Body of pancreas (tissue), 4 donors: Measurements from ENCODE around the gene LYG1. TPM values are rescaled to one million over a fixed set of nuclear protein-coding genes. Genes with fewer than 3 reads are reported as not detected.
A peak's percentile ranks its signal among the peaks of the same experiment; 100 is the strongest.
"Not testable (repeated sequence)": the region's sequence is repeated elsewhere in the genome, so short reads cannot be mapped to it uniquely, and the experiment has no call there.

Experiments
- ATAC-seq: fragments of 150-250 bp; one replicate; pipeline ENCODE4 v1.9.1; 2016
- DNase-seq, 4 donors: peaks; one replicate each; pipeline ENCODE4 v3.0.0-alpha.2; 2019
- H3K27ac ChIP-seq, 4 donors: fragments of 200-600 bp; sonication (generic); 1 replicate in 3 of 4; 2 replicates in 1 of 4; pipeline versions ENCODE4 v1.5.1 to v1.6.1; 2016 to 2019; ENCODE audit warnings: mild to moderate bottlenecking in 1 of 4, mixed read lengths in 1 of 4, moderate library complexity in 1 of 4
- H3K27me3 ChIP-seq, 2 donors: fragments of 200-600 bp; sonication (generic); one replicate each; pipeline ENCODE4 v1.6.0; 2016; ENCODE audit warnings: mild to moderate bottlenecking in 1 of 2
- H3K36me3 ChIP-seq, 2 donors: fragments of 200-600 bp; sonication (generic); replicated peaks in 1 of 2; 2 replicates each; pipeline ENCODE4 v1.5.1; 2016; ENCODE audit warnings: low read depth in 2 of 2; ENCODE audit not compliant: insufficient read depth in 1 of 2
- H3K4me1 ChIP-seq: fragments of 200-600 bp; sonication (generic); one replicate; pipeline ENCODE4 v1.6.0; 2016
- H3K4me3 ChIP-seq, 2 donors: fragments of 200-600 bp; sonication (generic); 1 replicate in 1 of 2; 2 replicates in 1 of 2; pipeline ENCODE4 v1.5.1; 2016 to 2019
- H3K9me3 ChIP-seq, 3 donors: fragments of 200-600 bp; sonication (generic); 1 replicate in 2 of 3; 2 replicates in 1 of 3; pipeline ENCODE4 v1.5.1; 2016
- CTCF ChIP-seq, 7 experiments: fragments of 450-650 bp in 4 of 7; fragments of 200-600 bp in 3 of 7; sonication (generic) in 3 of 7; IDR thresholded peaks; one replicate each; pipeline ENCODE4 v1.5.1; 2016 to 2019; ENCODE audit warnings: antibody characterized with exemption in 7 of 7
- POLR2A ChIP-seq, 3 donors: fragments of 450-650 bp; IDR thresholded peaks; one replicate each; pipeline ENCODE4 v1.6.1; 2016; ENCODE audit warnings: antibody characterized with exemption in 3 of 3, mild to moderate bottlenecking in 2 of 3
- WGBS, 2 donors: methylation state at CpG; one replicate each; pipeline ENCODE4 v1.1.5; 2017; 5-methylcytosine and 5-hydroxymethylcytosine counted together
- intact Hi-C: fragments of 100-400 bp; cut with DNase I; formaldehyde crosslinking; loops from one replicate; pipeline ENCODE4 v1.15.1; 2023
- total RNA-seq, 2 donors: library from RNA; depleted of rRNA; stranded (reverse); fragments of >200 nt; gene quantifications; one replicate each; pipeline ENCODE4 v1.1.0, GENCODE V29; 2016

LYG1 gene
- total RNA-seq, 2 donors from 2014 or later = 1.6 TPM; not detected in 1

GRCh38 chr2:99335911-99336803 lies 35.2 kb upstream of the LYG1 start, which contains the start of gene TXNDC9:
Gene TXNDC9, minus strand, starts transcription at chr2:99336333. Its CDS starts 3,123 bp downstream, at chr2:99333210.
- WGBS, 2 donors = 0 to 1% methylated on average over 28 to 51 of the region's 60 CpGs
- intact Hi-C loops = no loop called here
- H3K4me1 ChIP-seq = peaks cover 41% of the 10 kb centered on the region

GRCh38 chr2:99325384-99325783 lies 24.4 kb upstream of the LYG1 start:
- TF ChIP-seq CTCF (IDR thresholded peaks at IDR 0.05) (no peak), POLR2A (IDR thresholded peaks at IDR 0.05) (no peak)
- 82 to 91% methylated on average over 5 of the region's 5 CpGs for WGBS, 2 donors
- no peak overlapping the region for H3K27ac ChIP-seq
- DNase-seq = no peak
- H3K4me3 ChIP-seq = no peak overlapping the region
- intact Hi-C loops = no loop called here
- H3K9me3 ChIP-seq = no peaks in the 10 kb centered on the region
- ATAC-seq = no peak
- H3K36me3 ChIP-seq = peaks cover 5 to 24% of the 10 kb centered on the region in 2 donors
- H3K27me3 ChIP-seq = no peaks in the 10 kb centered on the region
- no peaks in the 10 kb centered on the region for H3K4me1 ChIP-seq

More at GRCh38 chr2:99335911-99336803, 35.2 kb upstream of the LYG1 start, which contains the start of gene TXNDC9:
- Histone ChIP-seq H3K4me3 (peak within 1 kb of the TSS; percentile 79 to 88), H3K36me3 (peaks cover 0 to 2% of the 10 kb centered on the region in 2 donors), H3K27ac (peak within 1 kb of the TSS; percentile 78 to 96 (median 91)), H3K9me3 (no peaks in the 10 kb centered on the region), H3K27me3 (no peaks in the 10 kb centered on the region)
- TF ChIP-seq POLR2A (IDR thresholded peaks at IDR 0.05) (peak; percentile 63 to 79 (median 76)), CTCF (IDR thresholded peaks at IDR 0.05) (no peak)
- ATAC-seq (peak; percentile 92), DNase-seq (peak; percentile 99 to 100 (median 100))

GRCh38 chr2:99317873-99318200 lies 16.8 kb upstream of the LYG1 start:
- DNase-seq, ATAC-seq, H3K9me3 ChIP-seq, H3K27me3 ChIP-seq, H3K36me3 ChIP-seq, H3K27ac ChIP-seq, H3K4me1 ChIP-seq, H3K4me3 ChIP-seq, intact Hi-C loops: not testable (repeated sequence)
- 98 to 99% methylated on average over 7 of the region's 7 CpGs for WGBS, 2 donors

- H3K4me1 ChIP-seq = no peaks in the 10 kb centered on the region
- intact Hi-C loops = no loop called here
- WGBS, 2 donors = 97 to 98% methylated on average over 9 of the region's 9 CpGs
- no peak for ATAC-seq
- no peak for TF ChIP-seq CTCF (IDR thresholded peaks at IDR 0.05)
- TF ChIP-seq POLR2A (IDR thresholded peaks at IDR 0.05) = no peak
- H3K27ac ChIP-seq = no peak overlapping the region
- no peaks in the 10 kb centered on the region for H3K9me3 ChIP-seq
- no peak overlapping the region for H3K4me3 ChIP-seq
- H3K36me3 ChIP-seq = peaks cover 7 to 8% of the 10 kb centered on the region in 2 donors
- no peaks in the 10 kb centered on the region for H3K27me3 ChIP-seq
- DNase-seq = no peak
Measured at GRCh38 chr2:99317161-99317872, 16.3 kb upstream of the LYG1 start.

GRCh38 chr2:99299580-99299979 lies 1.4 kb downstream of the LYG1 start:
- Histone ChIP-seq H3K4me1 (no peaks in the 10 kb centered on the region), H3K4me3 (no peak overlapping the region), H3K27me3 (no peaks in the 10 kb centered on the region), H3K9me3 (no peaks in the 10 kb centered on the region), H3K27ac (no peak overlapping the region), H3K36me3 (no peaks in the 10 kb centered on the region)
- DNase-seq (no peak), ATAC-seq (no peak)
- TF ChIP-seq POLR2A (IDR thresholded peaks at IDR 0.05) (no peak), CTCF (IDR thresholded peaks at IDR 0.05) (no peak)
- 91 to 96% methylated on average over 7 of the region's 7 CpGs for WGBS, 2 donors
- intact Hi-C loops = no loop called here
